IMR-90 (cell line): Measurements from ENCODE around the gene BNIP2.

Experiments
- MAFK ChIP-seq: IDR thresholded peaks from 2 replicates; pipeline ENCODE4 v1.6.1; 2012; ENCODE audit warnings: low read depth, low read length, improper control_type of control experiment
- MAZ ChIP-seq: IDR thresholded peaks from 2 replicates; pipeline ENCODE4 v1.6.1; 2012; ENCODE audit warnings: low read depth, mild to moderate bottlenecking, low read length, improper control_type of control experiment, moderate library complexity, borderline replicate concordance
- MXI1 ChIP-seq: IDR thresholded peaks from 2 replicates; pipeline ENCODE4 v1.6.1; 2012; ENCODE audit warnings: low read depth, mild to moderate bottlenecking, low read length, moderate library complexity, borderline replicate concordance
- POLR2A ChIP-seq: IDR thresholded peaks from 2 replicates; pipeline ENCODE4 v1.6.1; 2012; ENCODE audit warnings: mild to moderate bottlenecking, low read depth, low read length
- SMC3 ChIP-seq: fragments of 150-350 bp; IDR thresholded peaks from 2 replicates; pipeline ENCODE4 v1.6.1; 2016; ENCODE audit warnings: low read depth, mild to moderate bottlenecking, antibody characterized with exemption, low read length, moderate library complexity
- USF2 ChIP-seq: fragments of 150-350 bp; IDR thresholded peaks from 2 replicates; pipeline ENCODE4 v1.6.1; 2017; ENCODE audit warnings: mild to moderate bottlenecking, antibody characterized with exemption, low read length, low read depth
- TF ChIP-seq, protein P1 (sequence below): conservative IDR thresholded peaks from 2 replicates; pipeline ENCODE4 v1.5.1; 2012; ENCODE audit warnings: mild to moderate bottlenecking, low read depth, low read length, improper control_type of control experiment

GRCh38 chr15:59678620-59679019 lies 10.5 kb downstream of the BNIP2 start:
- TF ChIP-seq MXI1 (no peak), MAZ (no peak), SMC3 (no peak), USF2 (no peak), POLR2A (no peak), MAFK (no peak)
- TF ChIP-seq, protein P1, sequence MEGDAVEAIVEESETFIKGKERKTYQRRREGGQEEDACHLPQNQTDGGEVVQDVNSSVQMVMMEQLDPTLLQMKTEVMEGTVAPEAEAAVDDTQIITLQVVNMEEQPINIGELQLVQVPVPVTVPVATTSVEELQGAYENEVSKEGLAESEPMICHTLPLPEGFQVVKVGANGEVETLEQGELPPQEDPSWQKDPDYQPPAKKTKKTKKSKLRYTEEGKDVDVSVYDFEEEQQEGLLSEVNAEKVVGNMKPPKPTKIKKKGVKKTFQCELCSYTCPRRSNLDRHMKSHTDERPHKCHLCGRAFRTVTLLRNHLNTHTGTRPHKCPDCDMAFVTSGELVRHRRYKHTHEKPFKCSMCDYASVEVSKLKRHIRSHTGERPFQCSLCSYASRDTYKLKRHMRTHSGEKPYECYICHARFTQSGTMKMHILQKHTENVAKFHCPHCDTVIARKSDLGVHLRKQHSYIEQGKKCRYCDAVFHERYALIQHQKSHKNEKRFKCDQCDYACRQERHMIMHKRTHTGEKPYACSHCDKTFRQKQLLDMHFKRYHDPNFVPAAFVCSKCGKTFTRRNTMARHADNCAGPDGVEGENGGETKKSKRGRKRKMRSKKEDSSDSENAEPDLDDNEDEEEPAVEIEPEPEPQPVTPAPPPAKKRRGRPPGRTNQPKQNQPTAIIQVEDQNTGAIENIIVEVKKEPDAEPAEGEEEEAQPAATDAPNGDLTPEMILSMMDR, result no peak
